Measurements from ENCODE around the gene FBXO5.
"Not testable (repeated sequence)": the region's sequence is repeated elsewhere in the genome, so short reads cannot be mapped to it uniquely, and the experiment has no call there.

FBXO5 gene
- total RNA-seq = 11.4 to 21.7 (median 16.5) reads per million in 4 experiments

- peak; percentile 94 for DNase-seq
Observed at GRCh38 chr6:152982904-152983636, at the start of gene FBXO5. Gene FBXO5, minus strand, starts transcription at chr6:152983041. Its CDS starts 82 bp downstream, at chr6:152982959.

GRCh38 chr6:153032255-153032882 is 49.5 kb upstream of the FBXO5 start:
- DNase-seq = no peak

GRCh38 chr6:153031335-153031955 is 48.6 kb upstream of the FBXO5 start:
- no peak for DNase-seq

GRCh38 chr6:153028963-153029362 is 46.1 kb upstream of the FBXO5 start:
- no peak for DNase-seq

- no peak for DNase-seq
Observed at GRCh38 chr6:153028286-153028685, 45.4 kb upstream of the FBXO5 start.

- DNase-seq = no peak
Observed at GRCh38 chr6:153027480-153027879, 44.6 kb upstream of the FBXO5 start.

GRCh38 chr6:153024709-153025017 is 41.8 kb upstream of the FBXO5 start:
- DNase-seq = no peak

- peak; percentile 4 for DNase-seq
Observed at GRCh38 chr6:153023977-153024708, 41.3 kb upstream of the FBXO5 start.

- DNase-seq = no peak
Observed at GRCh38 chr6:153018355-153018754, 35.5 kb upstream of the FBXO5 start.

- DNase-seq = no peak
Observed at GRCh38 chr6:153016846-153017245, 34.0 kb upstream of the FBXO5 start.

GRCh38 chr6:153015094-153015640 is 32.3 kb upstream of the FBXO5 start:
- no peak for DNase-seq

GRCh38 chr6:153013438-153013837 is 30.6 kb upstream of the FBXO5 start:
- no peak for DNase-seq

GRCh38 chr6:153012856-153013255 is 30.0 kb upstream of the FBXO5 start:
- DNase-seq = no peak

- DNase-seq = no peak
Observed at GRCh38 chr6:153003366-153003690, 20.5 kb upstream of the FBXO5 start.

GRCh38 chr6:153002613-153003365 is 19.9 kb upstream of the FBXO5 start, which contains the start of gene MTRF1L:
Gene MTRF1L, minus strand, starts transcription at chr6:153002709. Its CDS starts 24 bp downstream, at chr6:153002685.
- peak; percentile 82 for DNase-seq

GRCh38 chr6:153001767-153002612 is 19.1 kb upstream of the FBXO5 start:
- DNase-seq = no peak

GRCh38 chr6:153000790-153001189 is 17.9 kb upstream of the FBXO5 start:
- DNase-seq = not testable (repeated sequence)

GRCh38 chr6:153000243-153000642 is 17.4 kb upstream of the FBXO5 start:
- no peak for DNase-seq

GRCh38 chr6:152999538-152999937 is 16.7 kb upstream of the FBXO5 start:
- DNase-seq = not testable (repeated sequence)

- no peak for DNase-seq
Observed at GRCh38 chr6:152993847-152994246, 11.0 kb upstream of the FBXO5 start.

- DNase-seq = no peak
Observed at GRCh38 chr6:152993431-152993830, 10.6 kb upstream of the FBXO5 start.

Measured in effector CD8-positive, alpha-beta T cell (primary cell).